GM23248 (cell line): Measurements from ENCODE around the gene CLCNKB.

Source experiments
- EZH2 ChIP-seq: fragments of 200-600 bp; sonication (generic); IDR thresholded peaks from 2 replicates; pipeline ENCODE4 v1.6.1; 2018; ENCODE audit warnings: antibody characterized with exemption, mild to moderate bottlenecking; ENCODE audit not compliant: insufficient read depth, poor library complexity, severe bottlenecking
- EZH2phosphoT487 ChIP-seq: fragments of 200-600 bp; sonication (generic); IDR thresholded peaks from 2 replicates; pipeline ENCODE4 v1.6.1; 2018; ENCODE audit warnings: antibody characterized with exemption, moderate library complexity, mild to moderate bottlenecking, low read depth; ENCODE audit not compliant: insufficient read depth

DNA sequence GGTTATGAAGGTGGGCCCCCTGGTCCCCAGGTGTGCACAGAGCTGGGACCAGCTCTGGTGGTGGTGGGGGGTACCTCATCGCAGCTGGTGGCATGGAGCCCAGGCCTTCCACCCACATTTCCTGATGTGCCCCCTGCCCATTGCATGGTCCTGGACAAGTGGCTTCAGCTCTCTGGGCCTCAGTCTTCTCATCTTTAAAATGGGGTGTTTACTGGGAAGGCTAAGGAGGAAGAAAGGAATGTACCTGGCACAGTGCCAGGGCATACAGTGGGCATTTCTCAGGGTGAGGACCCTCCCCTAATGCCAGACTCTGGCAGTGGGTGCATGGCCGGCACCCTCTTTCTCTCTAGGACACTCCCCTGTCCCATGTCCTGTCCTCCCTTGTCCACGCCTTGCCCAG is 7.5 kb downstream of the CLCNKB start:
- TF ChIP-seq EZH2: no peak
- TF ChIP-seq EZH2phosphoT487: no peak
